Endothelial cell of umbilical vein (primary cell): Measurements from ENCODE around the gene NR5A2. TPM values are rescaled to one million over a fixed set of nuclear protein-coding genes. Genes with fewer than 3 reads are reported as not detected.

Source experiments
- BruUV-seq: library from RNA; stranded (reverse); fragments of 400-500 nt; replicated peaks from 2 replicates; lab custom pipeline; 2021; lab: Mats Ljungman, UMichigan
- CTCF ChIA-PET: fragments of 300-600, 350-600 bp; sonication (Branson Sonifier 250); formaldehyde crosslinking; loops from one replicate; lab custom pipeline; 2021; ENCODE audit warnings: antibody characterized with exemption, inconsistent platforms; lab: Charles Lee
- POLR2A ChIA-PET: fragments of 300-600, 350-600 bp; sonication (Branson Sonifier 250); formaldehyde crosslinking; loops from one replicate; lab custom pipeline; 2021; ENCODE audit warnings: antibody characterized with exemption, inconsistent platforms; lab: Charles Lee
- DNase-seq: peaks from one replicate; pipeline ENCODE4 v3.0.0-alpha.2; 2011; ENCODE audit warnings: low read depth, low spot score
- FAIRE-seq: peaks from 2 replicates; lab custom pipeline; 2011; peaks lifted over from hg19 to GRCh38; lab: Jason Lieb, UNC
- H2AFZ ChIP-seq: 2 replicates; pipeline ENCODE4 v1.6.0; 2012; ENCODE audit warnings: low read depth, low read length, control low read depth, inconsistent platforms
- H3K27ac ChIP-seq: 2 replicates; pipeline ENCODE4 v1.5.1; 2011; ENCODE audit warnings: low read depth, mild to moderate bottlenecking, control low read depth, low read length, moderate library complexity; ENCODE audit not compliant: insufficient read depth
- H3K27me3 ChIP-seq, 2 experiments: 2 replicates each; pipeline versions ENCODE4 v1.6.0 to v1.6.1; 2011; ENCODE audit warnings: low read length in 2 of 2, mixed read lengths in 1 of 2; ENCODE audit not compliant: control insufficient read depth in 2 of 2, insufficient read depth in 2 of 2
- H3K36me3 ChIP-seq, 2 experiments: 2 replicates in 1 of 2; 3 replicates in 1 of 2; pipeline ENCODE4 v1.5.1; 2011; ENCODE audit warnings: low read length in 2 of 2, mild to moderate bottlenecking in 1 of 2, moderate library complexity in 1 of 2; ENCODE audit not compliant: control insufficient read depth in 2 of 2, insufficient read depth in 2 of 2; ENCODE audit errors: extremely low read depth in 1 of 2
- H3K4me1 ChIP-seq: 3 replicates; pipeline ENCODE4 v1.5.1; 2011; ENCODE audit warnings: mild to moderate bottlenecking, low read length; ENCODE audit not compliant: control insufficient read depth, insufficient read depth; ENCODE audit errors: extremely low read depth
- H3K4me2 ChIP-seq: 2 replicates; pipeline ENCODE4 v1.6.1; 2011; ENCODE audit warnings: low read length, control low read depth, mixed read lengths; ENCODE audit not compliant: insufficient read depth
- H3K4me3 ChIP-seq, 3 experiments: fragments of 200-600 bp in 1 of 3; sonication (generic), shearing (Covaris generic) in 1 of 3; replicated peaks in 1 of 3; 2 replicates each; pipeline ENCODE4 v1.5.1; 2011 to 2016; ENCODE audit warnings: control low read depth in 3 of 3, low read length in 3 of 3, mild to moderate bottlenecking in 2 of 3, inconsistent platforms in 1 of 3, low read depth in 1 of 3, moderate library complexity in 1 of 3; ENCODE audit not compliant: insufficient read depth in 1 of 3
- H3K79me2 ChIP-seq: 2 replicates; pipeline ENCODE4 v1.6.0; 2012; ENCODE audit warnings: low read length, inconsistent platforms; ENCODE audit not compliant: control insufficient read depth, insufficient read depth
- H3K9ac ChIP-seq: replicated peaks from 2 replicates; pipeline ENCODE3; 2011; ENCODE audit warnings: low read length, control low read depth; ENCODE audit not compliant: insufficient read depth; ENCODE audit errors: extremely low read depth
- H3K9me1 ChIP-seq: replicated peaks from 3 replicates; pipeline ENCODE4 v1.6.0; 2011; ENCODE audit warnings: mild to moderate bottlenecking, low read length; ENCODE audit not compliant: control insufficient read depth, insufficient read depth; ENCODE audit errors: extremely low read depth
- H3K9me3 ChIP-seq: replicated peaks from 2 replicates; pipeline ENCODE4 v1.5.1; 2012; ENCODE audit warnings: low read length, inconsistent platforms; ENCODE audit not compliant: control insufficient read depth, insufficient read depth
- H4K20me1 ChIP-seq: replicated peaks from 2 replicates; pipeline ENCODE3; 2011; ENCODE audit warnings: mild to moderate bottlenecking, low read length; ENCODE audit not compliant: control insufficient read depth, insufficient read depth; ENCODE audit errors: extremely low read depth
- CTCF ChIP-seq, 2 donors: IDR thresholded peaks; 1 replicate in 1 of 2; 2 replicates in 1 of 2; pipeline ENCODE4 v1.5.1; 2011; ENCODE audit warnings: low read length in 2 of 2, mild to moderate bottlenecking in 2 of 2, moderate library complexity in 2 of 2, control low read depth in 1 of 2, inconsistent platforms in 1 of 2, low read depth in 1 of 2; ENCODE audit not compliant: insufficient read depth in 1 of 2; ENCODE audit errors: extremely low read depth in 1 of 2
- EZH2 ChIP-seq: IDR thresholded peaks from 2 replicates; pipeline ENCODE4 v1.6.1; 2012; ENCODE audit warnings: borderline replicate concordance, low read depth, mild to moderate bottlenecking, moderate library complexity, low read length, inconsistent platforms; ENCODE audit not compliant: severe bottlenecking
- FOS ChIP-seq: IDR thresholded peaks from 2 replicates; pipeline ENCODE4 v1.6.1; 2011; ENCODE audit warnings: mild to moderate bottlenecking, low read length, moderate library complexity, borderline replicate concordance; ENCODE audit not compliant: insufficient read depth
- GATA2 ChIP-seq: IDR thresholded peaks from 2 replicates; pipeline ENCODE4 v1.7.0; 2011; ENCODE audit warnings: low read depth, mild to moderate bottlenecking, moderate library complexity, mixed read lengths, low read length; ENCODE audit not compliant: insufficient read length, insufficient read depth
- JUN ChIP-seq: IDR thresholded peaks from 2 replicates; pipeline ENCODE4 v1.6.1; 2011; ENCODE audit warnings: borderline replicate concordance, low read depth; ENCODE audit not compliant: insufficient read length, insufficient read depth
- MYC ChIP-seq: IDR thresholded peaks from one replicate; pipeline ENCODE4 v1.6.1; 2011; ENCODE audit warnings: mild to moderate bottlenecking, low read depth, low read length
- POLR2A ChIP-seq: IDR thresholded peaks from 2 replicates; pipeline ENCODE4 v1.6.1; 2012; ENCODE audit warnings: low read depth, mild to moderate bottlenecking, control low read depth, low read length
- POLR2AphosphoS5 ChIP-seq: IDR thresholded peaks from 2 replicates; pipeline ENCODE4 v1.6.1; 2012; ENCODE audit warnings: low read depth, mild to moderate bottlenecking, control low read depth, low read length, moderate library complexity; ENCODE audit not compliant: insufficient read depth
- dilution Hi-C: fragments of 300-500 bp; cut with MboI; formaldehyde crosslinking; loops from one replicate; pipeline ENCODE4 v1.15.0; 2019; ENCODE audit warnings: low sequenced_read_pairs; ENCODE audit not compliant: extremely low pct_ligation_motif_present
- intact Hi-C: fragments of 100-400 bp; cut with micrococcal nuclease; formaldehyde crosslinking; loops from one replicate; pipeline ENCODE4 v1.10.0; 2022
- polyA plus RNA-seq, 4 experiments: library from polyadenylated mRNA; depleted of rRNA in 3 of 4; stranded (reverse) in 3 of 4; unstranded in 1 of 4; fragments of >200 nt; gene quantifications; 2 replicates each; pipeline versions ENCODE4 v1.2.1 to v1.2.3, GENCODE V29; 2011 to 2012; ENCODE audit warnings: missing spikeins in 1 of 4
- total RNA-seq: library from RNA; stranded (reverse); gene quantifications from 2 replicates; pipeline ENCODE4 v1.2.3, GENCODE V29; 2021
- TF ChIP-seq, protein P1 (sequence below): IDR thresholded peaks from 2 replicates; pipeline ENCODE4 v1.6.1; 2011; ENCODE audit not compliant: insufficient read depth, insufficient read length

The NR5A2 gene
- total and polyA plus RNA-seq, 2 donors (not counting 3 experiments of a cell fraction or from before 2014, with no cell fraction given) = 3.4 to 12.1 TPM

DNA sequence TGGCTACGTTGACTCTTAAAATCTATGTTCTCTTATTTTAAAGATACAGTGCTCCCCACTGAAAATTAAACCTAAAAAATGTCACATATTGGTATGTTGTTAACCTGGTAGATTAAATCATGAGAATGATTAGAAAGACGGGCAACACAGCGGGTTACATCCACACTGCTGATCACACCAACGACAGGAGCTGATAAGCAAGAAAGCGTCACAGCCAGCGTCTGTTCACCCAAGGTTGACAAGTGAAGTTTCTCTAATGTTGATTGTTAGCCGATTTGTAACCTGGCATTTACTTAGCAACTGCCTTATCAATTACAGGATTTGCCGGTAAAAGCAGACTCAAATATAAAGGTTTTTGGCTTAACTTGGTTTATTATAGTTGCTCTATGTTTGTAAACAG is 149.3 kb downstream of the NR5A2 start:
- no TSS peak for BruUV-seq
- no peaks in the 10 kb centered on the region for H4K20me1 ChIP-seq
- no peaks in the 10 kb centered on the region for H3K79me2 ChIP-seq
- H3K36me3 ChIP-seq = no peaks in the 10 kb centered on the region
- CTCF ChIA-PET = interaction anchor here (0.6 to 1.5 kb wide), 2 partner anchors 22 to 333 kb away, joined by 3 read pairs; no protein-coding TSS in a partner anchor
- no peak overlapping the region for H3K27ac ChIP-seq
- FAIRE-seq (no peak), DNase-seq (no peak)
- TF ChIP-seq POLR2AphosphoS5 (no peak), CTCF (IDR thresholded peaks at IDR 0.05; ENCODE audit: extremely low read depth in 1 of 2, insufficient read depth in 1 of 2, low read depth in 1 of 2, low read length in 2 of 2) (no peak), JUN (no peak), POLR2A (no peak), FOS (no peak), GATA2 (no peak), EZH2 (no peak), MYC (no peak)
- TF ChIP-seq, protein P1, sequence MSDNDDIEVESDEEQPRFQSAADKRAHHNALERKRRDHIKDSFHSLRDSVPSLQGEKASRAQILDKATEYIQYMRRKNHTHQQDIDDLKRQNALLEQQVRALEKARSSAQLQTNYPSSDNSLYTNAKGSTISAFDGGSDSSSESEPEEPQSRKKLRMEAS = no peak
- dilution Hi-C loops = no loop called here
- POLR2A ChIA-PET = no interaction called here
- H2AFZ ChIP-seq = no peak overlapping the region
- no peaks in the 10 kb centered on the region for H3K9me3 ChIP-seq
- intact Hi-C loops = no loop called here
- H3K4me1 ChIP-seq = peaks cover 26% of the 10 kb centered on the region
- no peaks in the 10 kb centered on the region for H3K27me3 ChIP-seq
- no peak overlapping the region for H3K4me2 ChIP-seq
- no peak overlapping the region for H3K4me3 ChIP-seq
- no peak overlapping the region for H3K9ac ChIP-seq
- H3K9me1 ChIP-seq = no peaks in the 10 kb centered on the region
